K562 (cell line): ENCODE measurements around the gene MME. TPM values are rescaled to one million over a fixed set of nuclear protein-coding genes. Genes with fewer than 3 reads are reported as not detected.

Experiments used
- BDP1 ChIP-seq: IDR thresholded peaks from 3 replicates; pipeline ENCODE4 v1.6.1; 2011; ENCODE audit not compliant: insufficient read length, insufficient read depth
- BMI1 ChIP-seq: fragments of 150-350 bp; IDR thresholded peaks from 2 replicates; pipeline ENCODE4 v1.6.1; 2014; ENCODE audit warnings: low read length
- CAMTA2 ChIP-seq: fragments of 250-450 bp; sonication (Bioruptor Pico); conservative IDR thresholded peaks from 2 replicates; pipeline ENCODE4 v1.5.1; 2022
- CREM ChIP-seq: IDR thresholded peaks from 2 replicates; pipeline ENCODE4 v1.6.1; 2014; ENCODE audit warnings: antibody characterized with exemption, low read depth
- CTCFL ChIP-seq: IDR thresholded peaks from 2 replicates; pipeline ENCODE4 v1.6.1; 2011; ENCODE audit warnings: borderline replicate concordance, low read depth, mild to moderate bottlenecking, moderate library complexity, low read length; ENCODE audit not compliant: insufficient read depth, poor library complexity, severe bottlenecking
- E2F3 ChIP-seq: fragments of 250-450 bp; sonication (Bioruptor Pico); IDR thresholded peaks from 2 replicates; pipeline ENCODE4 v1.4.0; 2020; ENCODE audit warnings: mild to moderate bottlenecking
- FOXP4 ChIP-seq: sonication (generic); formaldehyde crosslinking; IDR thresholded peaks from 2 replicates; pipeline ENCODE4 v1.8.0; 2022; ENCODE audit warnings: mild to moderate bottlenecking, missing genetic modification reagents, borderline replicate concordance
- GMEB1 ChIP-seq: fragments of 250-450 bp; sonication (Bioruptor Pico); IDR thresholded peaks from 2 replicates; pipeline ENCODE4 v1.4.0; 2020; ENCODE audit warnings: mild to moderate bottlenecking
- HBP1 ChIP-seq: fragments of 450-650 bp; formaldehyde crosslinking; IDR thresholded peaks from 2 replicates; pipeline ENCODE4 v1.4.0; 2022; ENCODE audit warnings: missing genetic modification characterization
- NKRF ChIP-seq: fragments of 450-650 bp; IDR thresholded peaks from 2 replicates; pipeline ENCODE4 v1.6.1; 2016; ENCODE audit warnings: borderline replicate concordance
- NR0B1 ChIP-seq: fragments of 450-650 bp; IDR thresholded peaks from one replicate; pipeline ENCODE4 v1.6.1; 2018; ENCODE audit warnings: mild to moderate bottlenecking, moderate library complexity; ENCODE audit not compliant: partially characterized antibody
- PRMT5 ChIP-seq: sonication (generic); formaldehyde crosslinking; IDR thresholded peaks from 2 replicates; pipeline ENCODE4 v1.5.0; 2020; ENCODE audit warnings: missing genetic modification reagents
- TARDBP ChIP-seq: fragments of 450-650 bp; IDR thresholded peaks from 2 replicates; pipeline ENCODE4 v1.6.1; 2016
- ZBTB7A ChIP-seq: IDR thresholded peaks from 2 replicates; pipeline ENCODE4 v1.6.1; 2011; ENCODE audit warnings: low read depth, mild to moderate bottlenecking, low read length, moderate library complexity, borderline replicate concordance; ENCODE audit not compliant: control insufficient read depth
- ZBTB8A ChIP-seq: fragments of 450-650 bp; IDR thresholded peaks from 2 replicates; pipeline ENCODE4 v1.6.1; 2018; ENCODE audit warnings: mild to moderate bottlenecking, moderate library complexity; ENCODE audit not compliant: partially characterized antibody
- ZNF277 ChIP-seq: fragments of 250-450 bp; sonication (Bioruptor Pico); IDR thresholded peaks from 2 replicates; pipeline ENCODE4 v1.8.0; 2022; ENCODE audit warnings: inconsistent platforms, mild to moderate bottlenecking, moderate library complexity, borderline replicate concordance
- ZNF77 ChIP-seq: fragments of 250-450 bp; sonication (Bioruptor Pico); IDR thresholded peaks from 2 replicates; pipeline ENCODE4 v1.5.0; 2020
- polyA plus RNA-seq, 8 experiments: library from polyadenylated mRNA; depleted of rRNA in 4 of 8; stranded (reverse) in 5 of 8; unstranded in 3 of 8; fragments of >200 nt; fragmentation: Nextera tagmentation in 2 of 8; fragmentation: Illumina TruSeq in 1 of 8; extraction: Ambion mirVana in 2 of 8; extraction: Trizol in 1 of 8; gene quantifications; 2 replicates each; pipeline versions ENCODE4 v1.2.1 to v1.2.3, GENCODE V29; 2011 to 2014; ENCODE audit warnings: inconsistent platforms in 1 of 8, missing spikeins in 1 of 8
- total RNA-seq, 7 experiments: library from RNA; depleted of rRNA in 6 of 7; stranded (reverse); fragments of >200 nt in 6 of 7; fragmentation: Illumina TruSeq in 2 of 7; extraction: Trizol in 2 of 7; gene quantifications; 2 replicates each; pipeline versions ENCODE4 v1.2.1 to v1.2.3, GENCODE V29; 2011 to 2021; ENCODE audit warnings: low replicate concordance in 1 of 7

MME gene
- total and polyA plus RNA-seq, 9 of the 15 experiments (the other 6 are each of a cell fraction or from before 2014, with no cell fraction given), result 0.80 to 8.6 (median 2.5) TPM

- no peak for TF ChIP-seq NKRF
- TF ChIP-seq BMI1, result no peak
- TF ChIP-seq ZNF77 (CRISPR knock-in tag), result no peak
- no peak for TF ChIP-seq ZBTB8A
- TF ChIP-seq E2F3, result no peak
- TF ChIP-seq HBP1, result no peak
- no peak for TF ChIP-seq CAMTA2 (CRISPR knock-in tag)
- TF ChIP-seq BDP1, result no peak
- TF ChIP-seq PRMT5 (CRISPR knock-in tag), result no peak
- TF ChIP-seq ZNF277 (CRISPR knock-in tag), result no peak
- no peak for TF ChIP-seq TARDBP
- TF ChIP-seq ZBTB7A, result no peak
- no peak for TF ChIP-seq GMEB1 (CRISPR knock-in tag)
- TF ChIP-seq CTCFL, result no peak
- TF ChIP-seq FOXP4 (CRISPR knock-in tag), result no peak
- TF ChIP-seq NR0B1, result no peak
- peak; percentile 59; the same call in 1 of the 2 replicates for TF ChIP-seq CREM
Observed at GRCh38 chr3:155179437-155179827, 99.3 kb downstream of the MME start (continued).
